BE2C (cell line): ENCODE data around the gene FAM83E.
"Not testable (repeated sequence)": the region's sequence is repeated elsewhere in the genome, so short reads cannot be mapped to it uniquely, and the experiment has no call there.

Experiments used
- DNase-seq: peaks from one replicate; pipeline ENCODE4 v3.0.0-alpha.2; 2020
- H3K27me3 ChIP-seq: fragments of 250-450 bp; sonication (Bioruptor Pico); 2 replicates; pipeline ENCODE4 v1.5.1; 2020; ENCODE audit warnings: mild to moderate bottlenecking
- H3K36me3 ChIP-seq: fragments of 250-450 bp; sonication (Bioruptor Pico); 2 replicates; pipeline ENCODE4 v1.5.1; 2020; ENCODE audit warnings: mild to moderate bottlenecking
- H3K4me1 ChIP-seq: fragments of 250-450 bp; sonication (Bioruptor Pico); 2 replicates; pipeline ENCODE4 v1.5.1; 2020
- H3K4me3 ChIP-seq: 2 replicates; pipeline ENCODE4 v1.5.1; 2011; ENCODE audit warnings: low read depth, low read length
- H3K9me3 ChIP-seq: fragments of 250-450 bp; sonication (Bioruptor Pico); 2 replicates; pipeline ENCODE4 v1.5.1; 2020
- CTCF ChIP-seq: IDR thresholded peaks from 2 replicates; pipeline ENCODE4 v1.5.1; 2012; ENCODE audit warnings: mild to moderate bottlenecking, low read depth, low read length

Gene FAM83E

GRCh38 chr19:48587387-48587786 lies 27.5 kb downstream of the FAM83E start:
- H3K9me3 ChIP-seq, result no peaks in the 10 kb centered on the region
- DNase-seq, result no peak
- no peak overlapping the region for H3K4me3 ChIP-seq
- no peaks in the 10 kb centered on the region for H3K4me1 ChIP-seq
- H3K36me3 ChIP-seq, result no peaks in the 10 kb centered on the region
- TF ChIP-seq CTCF, result no peak
- no peaks in the 10 kb centered on the region for H3K27me3 ChIP-seq

DNA sequence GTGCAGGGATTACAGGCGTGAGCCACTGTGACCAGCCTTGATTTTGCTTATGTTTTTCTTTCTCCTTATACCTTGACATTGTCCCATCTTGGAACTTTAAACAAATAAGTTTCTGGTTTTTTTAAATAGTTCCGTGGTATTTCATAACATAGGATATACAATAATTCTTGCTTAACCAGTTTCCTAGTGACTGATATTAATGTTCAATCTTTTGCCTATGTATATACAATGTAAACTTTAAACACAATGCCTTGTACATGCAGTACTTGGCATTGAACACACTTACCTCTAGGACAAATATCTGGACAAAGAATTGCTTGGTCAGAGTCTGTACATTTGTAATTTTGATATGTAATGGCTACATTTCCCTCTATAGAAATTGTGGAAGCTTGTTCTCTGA lies 32.7 kb downstream of the FAM83E start:
- no peak for TF ChIP-seq CTCF
- H3K4me1 ChIP-seq, result no peaks in the 10 kb centered on the region

DNA sequence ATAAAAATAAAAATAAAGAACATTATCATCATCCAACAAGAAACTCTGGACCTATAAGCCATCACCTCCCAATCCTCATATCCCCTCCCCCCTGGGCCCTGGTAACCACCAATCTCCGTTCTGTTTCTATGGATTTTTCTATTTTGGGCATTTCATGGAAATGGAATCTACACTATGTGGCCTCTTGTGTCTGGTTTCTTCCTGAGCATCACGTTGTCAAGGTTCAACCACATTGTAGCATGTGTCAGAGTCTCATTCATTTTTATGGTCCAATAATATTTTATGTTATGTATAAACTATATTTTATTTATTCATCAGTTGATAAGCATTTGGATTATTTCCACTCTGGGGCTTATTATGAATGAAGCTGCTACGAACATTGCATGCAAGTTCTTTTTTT lies 36.0 kb downstream of the FAM83E start:
- Histone ChIP-seq H3K27me3 (no peaks in the 10 kb centered on the region), H3K9me3 (no peaks in the 10 kb centered on the region), H3K36me3 (no peaks in the 10 kb centered on the region), H3K4me1 (no peaks in the 10 kb centered on the region; the same call in 1 of the 2 replicates), H3K4me3 (no peak overlapping the region)
- no peak for DNase-seq
- no peak for TF ChIP-seq CTCF

More for the DNA sequence above, 32.7 kb downstream of the FAM83E start:
- H3K27me3 ChIP-seq, result no peaks in the 10 kb centered on the region
- no peaks in the 10 kb centered on the region for H3K36me3 ChIP-seq
- no peaks in the 10 kb centered on the region for H3K9me3 ChIP-seq
- H3K4me3 ChIP-seq, result no peak overlapping the region
- DNase-seq, result no peak

GRCh38 chr19:48577908-48578307 lies 37.0 kb downstream of the FAM83E start:
- H3K27me3 ChIP-seq, H3K4me3 ChIP-seq, H3K36me3 ChIP-seq, H3K9me3 ChIP-seq, DNase-seq, H3K4me1 ChIP-seq: not testable (repeated sequence)

GRCh38 chr19:48575931-48576622 lies 38.8 kb downstream of the FAM83E start:
- no peak for TF ChIP-seq CTCF

GRCh38 chr19:48573163-48573505 lies 41.7 kb downstream of the FAM83E start:
- H3K4me3 ChIP-seq, result no peak overlapping the region
- H3K9me3 ChIP-seq, result no peaks in the 10 kb centered on the region
- H3K4me1 ChIP-seq, result no peaks in the 10 kb centered on the region; the same call in 1 of the 2 replicates
- DNase-seq, result no peak
- H3K36me3 ChIP-seq, result no peaks in the 10 kb centered on the region
- no peaks in the 10 kb centered on the region for H3K27me3 ChIP-seq
- TF ChIP-seq CTCF, result no peak

More at GRCh38 chr19:48575931-48576622, 38.8 kb downstream of the FAM83E start:
- Histone ChIP-seq H3K27me3 (no peaks in the 10 kb centered on the region), H3K9me3 (no peaks in the 10 kb centered on the region), H3K4me1 (no peaks in the 10 kb centered on the region; the same call in 1 of the 2 replicates), H3K4me3 (no peak overlapping the region), H3K36me3 (no peaks in the 10 kb centered on the region)
- no peak for DNase-seq
